Central memory CD8-positive, alpha-beta T cell (primary cell): ENCODE results near the gene KCNAB1.

Experiments used
- ATAC-seq: fragments of 150-1000 bp; cut with Tn5 transposase; replicated peaks from 2 replicates; pipeline ENCODE4 v1.10.0; 2022; ENCODE audit warnings: mild to moderate bottlenecking, moderate FRiP score, moderate number of reproducible peaks; ENCODE audit not compliant: poor library complexity, severe bottlenecking; ENCODE audit errors: extremely low read depth
- DNase-seq, 2 donors: peaks; one replicate each; pipeline ENCODE4 v3.0.0; 2021; ENCODE audit warnings: low spot score in 2 of 2
- H3K27ac Mint-ChIP-seq: one replicate; pipeline ENCODE4 v1.8.0; 2022; ENCODE audit warnings: low read depth, mild to moderate bottlenecking, moderate library complexity, mixed read lengths
- H3K27me3 Mint-ChIP-seq: one replicate; pipeline ENCODE4 v1.8.0; 2022; ENCODE audit warnings: mixed read lengths
- H3K36me3 Mint-ChIP-seq: one replicate; pipeline ENCODE4 v1.8.0; 2022; ENCODE audit warnings: mild to moderate bottlenecking, moderate library complexity, mixed read lengths; ENCODE audit not compliant: insufficient read depth
- H3K4me1 Mint-ChIP-seq: one replicate; pipeline ENCODE4 v1.8.0; 2022; ENCODE audit warnings: mixed read lengths
- H3K4me3 Mint-ChIP-seq: one replicate; pipeline ENCODE4 v1.8.0; 2022; ENCODE audit warnings: mild to moderate bottlenecking, moderate library complexity, mixed read lengths
- H3K9me3 Mint-ChIP-seq: one replicate; pipeline ENCODE4 v1.8.0; 2022; ENCODE audit warnings: mixed read lengths

KCNAB1 gene

DNA sequence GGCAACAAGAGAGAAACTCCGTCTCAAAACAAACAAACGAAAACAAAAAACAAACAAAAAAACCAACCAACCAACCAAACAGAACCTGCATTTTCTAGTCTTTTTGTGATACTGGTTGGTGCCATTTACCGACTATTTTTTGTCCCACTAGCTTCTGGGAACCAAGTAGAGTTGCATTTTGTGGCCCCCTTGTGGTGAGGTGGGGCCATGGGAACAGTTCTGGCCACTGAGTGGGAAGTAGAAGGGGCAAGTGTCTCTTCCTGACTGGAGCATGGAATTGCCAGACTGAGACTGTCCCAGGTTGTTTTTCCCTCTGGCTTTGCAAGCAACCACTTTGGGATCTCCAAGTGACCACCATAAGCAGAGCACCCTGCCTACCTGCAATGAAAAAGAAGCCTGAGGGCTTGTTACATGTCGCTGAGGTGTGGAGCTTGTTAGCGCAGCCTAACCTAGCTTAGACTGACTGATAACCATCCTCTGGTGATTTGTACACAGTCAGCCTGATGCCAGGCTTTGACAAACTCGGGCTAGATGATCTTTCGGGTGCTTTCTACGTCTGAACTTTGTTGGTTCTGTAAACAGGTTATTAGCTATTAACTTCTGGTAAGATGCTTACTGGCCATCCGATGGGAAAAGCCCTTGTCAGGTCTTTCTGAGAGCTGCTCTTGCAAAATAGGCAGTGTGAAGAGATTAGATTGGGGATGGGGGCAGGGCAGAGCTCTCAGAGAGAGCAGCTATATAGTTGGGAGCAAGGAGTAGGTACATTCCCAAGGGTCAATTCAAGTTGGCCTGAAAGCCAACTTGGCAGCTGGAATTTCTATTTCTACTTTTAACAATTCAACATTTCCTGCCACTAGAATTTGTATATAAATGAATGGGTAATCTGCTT, 262.3 kb downstream of the KCNAB1 start:
- Mint-ChIP-seq H3K4me3 (no peak overlapping the region), H3K27me3 (peaks cover 52% of the 10 kb centered on the region), H3K9me3 (no peaks in the 10 kb centered on the region), H3K36me3 (no peaks in the 10 kb centered on the region), H3K27ac (no peak overlapping the region), H3K4me1 (no peaks in the 10 kb centered on the region)
- DNase-seq: no peak
- ATAC-seq: no peak

DNA sequence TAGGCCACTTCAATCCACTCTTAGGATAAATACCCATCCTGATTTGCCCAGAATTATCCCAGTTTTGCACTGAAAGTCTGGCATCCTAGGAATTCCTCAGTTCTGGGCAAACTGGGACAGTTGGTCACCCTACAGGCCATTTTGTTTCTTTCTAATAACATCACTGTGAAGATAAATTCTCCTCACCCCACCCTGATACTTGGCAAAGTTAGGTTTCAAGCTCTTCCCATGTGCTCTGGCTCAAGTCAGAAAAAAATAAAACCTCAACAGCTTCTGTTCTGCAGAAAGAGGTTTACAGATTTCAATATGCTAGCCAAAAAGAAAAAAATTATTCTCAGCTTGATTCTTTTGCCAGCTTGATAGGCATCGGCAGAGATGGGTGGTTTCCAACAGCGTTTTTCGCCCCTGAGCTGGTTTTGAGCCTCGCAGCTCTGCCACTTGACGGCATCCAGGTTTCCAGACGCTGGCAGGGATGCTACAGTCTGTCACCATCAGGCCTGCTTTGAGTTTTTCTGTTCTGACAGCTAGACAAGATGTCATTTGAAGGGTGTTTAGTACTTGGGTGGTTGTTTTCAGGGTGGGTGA, 263.2 kb downstream of the KCNAB1 start:
- no peaks in the 10 kb centered on the region for H3K36me3 Mint-ChIP-seq
- peaks cover 46% of the 10 kb centered on the region for H3K27me3 Mint-ChIP-seq
- H3K27ac Mint-ChIP-seq: no peak overlapping the region
- no peak for DNase-seq
- no peak overlapping the region for H3K4me3 Mint-ChIP-seq
- no peak for ATAC-seq
- no peaks in the 10 kb centered on the region for H3K9me3 Mint-ChIP-seq
- H3K4me1 Mint-ChIP-seq: no peaks in the 10 kb centered on the region

DNA sequence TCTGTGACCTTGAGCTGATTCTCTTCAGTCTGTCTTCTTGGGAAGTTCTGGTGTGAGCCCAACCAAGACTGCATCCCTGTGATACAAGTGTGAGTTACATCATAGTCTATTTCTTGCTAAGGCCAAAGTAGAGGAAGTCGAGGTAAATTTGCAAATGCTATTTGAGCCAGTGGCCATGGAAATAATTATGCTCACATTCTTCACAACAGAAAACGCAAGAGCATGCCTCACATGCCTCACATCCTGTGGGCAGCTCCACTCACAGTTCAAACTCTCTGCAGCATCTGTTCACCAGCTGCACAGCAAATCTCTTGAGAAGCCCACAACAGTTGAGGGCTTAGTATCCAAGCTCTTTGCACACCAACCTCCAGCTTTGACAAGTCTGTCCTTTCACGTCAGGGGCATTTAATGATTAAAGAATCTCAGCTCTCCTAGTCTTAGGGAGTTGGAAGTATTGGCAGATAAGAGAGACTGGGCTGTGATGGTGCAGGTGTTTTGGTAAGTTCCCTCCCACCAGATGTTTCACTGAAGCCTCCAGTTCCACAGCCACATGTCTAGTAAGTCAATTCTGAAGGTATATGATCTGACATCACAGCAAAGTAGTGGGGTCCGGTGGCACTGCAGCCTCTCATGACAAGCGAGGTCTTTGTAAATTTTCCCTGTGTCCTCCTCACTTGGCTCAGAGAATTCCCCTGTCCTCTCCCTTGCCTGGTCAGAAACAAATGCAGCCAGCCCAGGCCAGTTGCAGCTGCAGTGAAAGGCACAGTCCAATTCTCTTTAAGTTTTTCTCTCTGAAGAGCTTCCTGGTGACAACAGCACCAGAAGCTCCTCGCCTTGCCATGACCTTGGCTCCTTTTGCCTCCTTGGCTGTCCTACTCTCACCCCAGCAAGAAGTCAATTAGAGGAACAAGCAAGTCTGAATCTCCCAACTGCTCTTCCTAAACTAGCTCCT, 268.4 kb downstream of the KCNAB1 start:
- Mint-ChIP-seq H3K36me3 (no peaks in the 10 kb centered on the region), H3K9me3 (no peaks in the 10 kb centered on the region), H3K4me3 (no peak overlapping the region), H3K4me1 (no peaks in the 10 kb centered on the region), H3K27me3 (peaks cover 58% of the 10 kb centered on the region), H3K27ac (no peak overlapping the region)
- no peak for DNase-seq
- no peak for ATAC-seq

DNA sequence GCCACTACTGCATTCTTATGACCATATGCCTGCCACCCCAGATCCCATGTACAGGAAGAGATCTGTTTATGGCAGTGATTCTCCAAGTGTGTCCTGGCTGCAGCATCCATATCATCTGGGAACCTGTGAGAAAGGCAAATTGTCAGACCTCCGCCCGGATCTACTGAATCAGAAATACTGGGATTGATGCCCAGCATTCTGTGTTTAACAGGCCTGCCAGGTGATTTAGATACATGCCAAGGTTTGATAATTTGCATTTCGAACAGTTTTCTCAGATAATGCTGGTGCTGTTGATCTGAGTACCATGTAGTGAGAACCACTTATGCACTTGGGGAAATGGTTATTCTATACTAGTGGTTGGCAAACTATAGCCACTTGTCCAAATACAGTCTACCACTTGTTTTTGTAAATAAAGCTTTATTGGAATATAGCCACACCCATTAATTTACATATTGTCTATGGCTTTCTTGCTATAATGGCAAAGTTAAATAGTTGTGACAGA, 269.1 kb downstream of the KCNAB1 start:
- ATAC-seq (no peak), DNase-seq (no peak)
- Mint-ChIP-seq H3K4me1 (no peaks in the 10 kb centered on the region), H3K4me3 (no peak overlapping the region), H3K27ac (no peak overlapping the region), H3K27me3 (peaks cover 50% of the 10 kb centered on the region), H3K9me3 (no peaks in the 10 kb centered on the region), H3K36me3 (no peaks in the 10 kb centered on the region)

DNA sequence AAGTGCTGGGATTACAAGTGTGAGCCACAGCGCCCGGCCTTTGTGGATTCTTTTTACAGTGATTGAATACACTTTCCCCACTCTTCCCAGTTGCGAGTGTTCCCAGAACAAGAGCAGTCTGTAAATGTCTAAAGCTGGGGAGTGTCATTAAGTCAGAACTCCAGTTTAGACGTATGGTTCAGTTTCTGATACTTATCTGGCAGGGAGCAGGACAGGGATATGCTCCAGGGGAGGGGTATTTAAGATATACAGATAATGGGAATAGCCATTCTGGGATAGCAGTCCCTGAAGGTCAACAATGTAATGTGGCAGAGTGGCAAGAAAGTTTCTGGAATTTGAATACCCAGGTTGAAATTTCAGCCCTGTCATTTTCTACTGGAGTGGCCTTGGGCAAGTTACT, 270.5 kb downstream of the KCNAB1 start:
- H3K27ac Mint-ChIP-seq: no peak overlapping the region
- peaks cover 44% of the 10 kb centered on the region for H3K27me3 Mint-ChIP-seq
- no peak overlapping the region for H3K4me3 Mint-ChIP-seq
- ATAC-seq (no peak), DNase-seq (no peak)
- no peaks in the 10 kb centered on the region for H3K36me3 Mint-ChIP-seq
- H3K4me1 Mint-ChIP-seq: no peaks in the 10 kb centered on the region
- no peaks in the 10 kb centered on the region for H3K9me3 Mint-ChIP-seq

DNA sequence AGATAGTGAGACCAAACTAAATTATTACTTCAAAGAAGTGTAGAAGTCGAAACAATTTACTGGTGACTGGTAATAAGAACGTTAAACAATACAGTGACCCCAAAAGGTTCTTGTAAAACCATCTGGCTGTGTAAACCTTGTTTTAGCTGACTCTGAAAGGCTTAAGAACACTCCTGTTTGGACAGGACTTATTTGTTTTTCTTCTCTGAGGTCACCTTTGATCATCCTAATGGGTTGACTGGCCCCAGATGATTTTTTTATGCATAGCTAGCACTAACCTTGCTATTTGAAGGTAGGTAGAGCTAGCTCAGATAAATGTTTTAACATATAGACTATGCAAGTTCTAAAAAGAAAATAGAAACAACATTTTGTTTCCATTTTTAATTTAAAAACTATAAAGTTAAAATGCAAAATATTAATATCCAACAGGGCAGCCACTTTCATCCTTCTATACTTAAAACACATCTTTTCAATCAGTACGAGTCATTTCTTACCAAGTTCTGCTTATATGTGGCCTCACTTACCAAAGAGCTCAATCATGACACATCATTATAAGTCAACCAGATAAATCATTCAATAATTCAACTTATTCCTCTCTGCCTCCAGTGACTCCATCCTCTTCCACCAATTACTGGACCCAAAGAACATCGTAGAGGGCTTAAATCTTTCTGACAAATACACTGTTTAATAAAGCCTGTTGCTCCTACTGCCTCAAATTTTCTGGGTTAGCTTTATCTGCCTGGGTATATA, 275.8 kb downstream of the KCNAB1 start:
- no peak overlapping the region for H3K27ac Mint-ChIP-seq
- H3K4me1 Mint-ChIP-seq: no peaks in the 10 kb centered on the region
- no peaks in the 10 kb centered on the region for H3K9me3 Mint-ChIP-seq
- H3K4me3 Mint-ChIP-seq: no peak overlapping the region
- peaks cover 22% of the 10 kb centered on the region for H3K27me3 Mint-ChIP-seq
- no peak for DNase-seq
- ATAC-seq: no peak
- H3K36me3 Mint-ChIP-seq: no peaks in the 10 kb centered on the region

DNA sequence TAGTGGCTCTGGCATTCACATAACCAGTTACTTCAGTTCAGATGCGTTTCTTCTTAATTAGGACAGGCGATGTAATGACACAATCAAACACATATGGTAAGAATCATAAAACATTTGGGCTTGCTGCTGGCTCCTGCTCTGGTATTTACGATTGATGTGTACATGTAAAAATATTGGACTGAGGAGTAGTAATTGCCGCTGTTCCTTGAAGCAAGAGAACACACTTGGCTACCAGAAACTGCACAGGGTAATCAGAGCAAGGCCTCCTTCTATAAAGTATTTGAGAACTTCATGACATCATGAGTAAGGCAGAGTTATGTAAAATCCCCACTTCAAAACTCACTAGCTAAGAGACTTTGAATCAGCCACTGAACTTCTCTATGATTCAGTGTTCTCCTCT, 276.5 kb downstream of the KCNAB1 start:
- Mint-ChIP-seq H3K27ac (no peak overlapping the region), H3K36me3 (peaks cover 1% of the 10 kb centered on the region), H3K27me3 (peaks cover 18% of the 10 kb centered on the region), H3K9me3 (no peaks in the 10 kb centered on the region), H3K4me3 (no peak overlapping the region), H3K4me1 (no peaks in the 10 kb centered on the region)
- DNase-seq (no peak), ATAC-seq (no peak)

DNA sequence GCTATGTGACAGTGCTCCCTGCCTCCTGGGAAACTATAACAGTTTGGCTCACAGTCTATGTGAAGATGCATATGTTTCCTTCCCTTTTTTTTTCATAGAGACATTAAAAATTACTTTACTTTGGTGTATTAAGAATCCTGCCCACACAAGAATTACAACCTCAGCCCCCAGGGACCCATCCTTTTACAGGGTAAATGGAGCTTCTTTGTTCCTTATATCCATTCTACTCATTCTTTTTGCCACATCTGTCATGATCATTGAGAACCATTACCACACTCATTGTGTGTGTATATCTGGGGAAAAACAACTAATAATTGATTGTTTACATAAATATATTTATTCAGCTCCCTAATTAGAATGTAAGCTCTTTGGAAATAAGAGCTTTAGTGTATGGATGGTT, 277.2 kb downstream of the KCNAB1 start:
- ATAC-seq: no peak
- H3K27me3 Mint-ChIP-seq: peaks cover 12% of the 10 kb centered on the region
- DNase-seq: no peak
- H3K27ac Mint-ChIP-seq: no peak overlapping the region
- H3K4me3 Mint-ChIP-seq: no peak overlapping the region
- no peaks in the 10 kb centered on the region for H3K4me1 Mint-ChIP-seq
- H3K9me3 Mint-ChIP-seq: no peaks in the 10 kb centered on the region
- H3K36me3 Mint-ChIP-seq: peaks cover 1% of the 10 kb centered on the region

DNA sequence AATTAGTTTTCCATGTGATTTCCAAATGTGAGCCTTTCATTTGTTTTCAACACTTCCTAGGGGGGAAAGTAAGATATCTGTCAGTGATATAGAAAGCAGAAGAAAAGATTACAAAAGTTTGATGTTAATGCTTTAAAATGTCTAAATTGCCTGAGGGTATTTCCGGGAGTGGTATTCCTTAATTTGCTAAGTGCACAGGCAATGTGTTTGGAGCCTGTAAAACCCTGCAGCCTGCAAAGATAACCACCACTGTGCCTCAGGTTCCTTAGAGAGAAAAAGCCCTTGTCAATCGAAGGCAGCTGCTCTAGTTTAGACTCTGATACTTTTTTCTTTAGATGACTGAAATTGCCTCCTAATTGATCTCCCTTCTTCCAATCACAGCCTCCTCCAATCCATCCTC, 279.7 kb downstream of the KCNAB1 start:
- no peaks in the 10 kb centered on the region for H3K4me1 Mint-ChIP-seq
- peaks cover 1% of the 10 kb centered on the region for H3K36me3 Mint-ChIP-seq
- H3K4me3 Mint-ChIP-seq: no peak overlapping the region
- no peak for ATAC-seq
- no peak for DNase-seq
- H3K27ac Mint-ChIP-seq: no peak overlapping the region
- no peaks in the 10 kb centered on the region for H3K9me3 Mint-ChIP-seq
- peaks cover 12% of the 10 kb centered on the region for H3K27me3 Mint-ChIP-seq

DNA sequence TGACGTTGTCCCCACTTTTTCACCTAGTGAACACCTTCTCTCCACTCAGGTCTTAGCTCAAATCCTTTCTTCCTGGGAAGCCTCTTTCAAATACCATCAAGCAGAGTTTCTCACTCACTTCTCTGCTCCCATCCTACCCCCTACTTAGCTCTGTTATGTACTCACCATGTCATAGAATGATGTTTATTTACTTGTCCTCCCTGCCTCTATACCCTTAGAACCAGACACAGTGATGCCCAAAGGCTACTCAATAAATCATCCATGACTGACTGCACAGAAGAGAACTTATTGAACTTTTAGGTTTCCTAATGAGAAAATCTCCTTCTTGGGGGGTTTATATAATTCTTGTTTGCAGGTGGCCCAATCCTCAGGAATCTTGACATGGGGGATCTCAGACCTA, 280.4 kb downstream of the KCNAB1 start:
- ATAC-seq (no peak), DNase-seq (no peak)
- no peaks in the 10 kb centered on the region for H3K4me1 Mint-ChIP-seq
- no peaks in the 10 kb centered on the region for H3K9me3 Mint-ChIP-seq
- H3K27me3 Mint-ChIP-seq: peaks cover 12% of the 10 kb centered on the region
- H3K4me3 Mint-ChIP-seq: no peak overlapping the region
- no peak overlapping the region for H3K27ac Mint-ChIP-seq
- peaks cover 1% of the 10 kb centered on the region for H3K36me3 Mint-ChIP-seq

DNA sequence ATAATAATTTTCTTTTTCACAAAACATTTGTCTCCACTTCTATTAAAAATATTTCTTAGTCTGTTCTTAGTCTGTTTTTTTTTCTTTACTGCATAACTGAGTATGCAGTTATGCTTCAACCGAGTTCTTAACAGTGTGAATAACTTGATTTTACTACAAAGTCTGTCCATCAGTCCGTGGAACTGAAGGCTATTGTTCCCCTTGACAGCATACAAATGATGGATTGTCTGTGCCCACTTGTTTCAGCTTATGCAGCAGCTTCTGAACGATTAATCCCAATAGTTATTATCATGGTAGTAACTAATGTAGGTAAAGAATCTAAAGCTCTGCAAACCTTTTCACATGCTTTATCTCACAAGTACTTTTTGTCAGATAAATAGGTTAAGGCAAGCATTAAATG, 283.8 kb downstream of the KCNAB1 start:
- Mint-ChIP-seq H3K9me3 (no peaks in the 10 kb centered on the region), H3K4me1 (no peaks in the 10 kb centered on the region), H3K36me3 (peaks cover 1% of the 10 kb centered on the region), H3K4me3 (no peak overlapping the region), H3K27me3 (peaks cover 16% of the 10 kb centered on the region), H3K27ac (no peak overlapping the region)
- DNase-seq: no peak
- no peak for ATAC-seq

DNA sequence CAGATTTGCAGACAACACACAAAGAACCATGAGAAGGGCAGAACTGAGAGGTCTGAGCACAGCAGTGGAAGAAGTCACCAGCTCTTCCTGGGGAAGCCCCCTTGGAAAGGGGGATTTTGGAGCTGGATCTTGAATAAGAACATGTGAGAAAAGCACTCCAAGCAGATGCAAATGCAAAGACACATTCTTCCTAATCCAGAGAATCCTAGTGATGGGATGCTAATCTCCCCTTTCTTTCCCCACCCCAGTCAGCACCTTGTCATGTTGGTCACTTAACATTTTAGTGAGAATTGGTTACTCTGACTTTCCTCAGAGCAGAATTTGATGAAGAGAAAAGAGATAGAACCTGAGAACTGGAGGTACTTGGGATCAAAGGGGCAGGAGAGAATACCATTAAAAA, 286.0 kb downstream of the KCNAB1 start:
- ATAC-seq (no peak), DNase-seq (no peak)
- Mint-ChIP-seq H3K27me3 (peaks cover 26% of the 10 kb centered on the region), H3K9me3 (no peaks in the 10 kb centered on the region), H3K4me1 (no peaks in the 10 kb centered on the region), H3K4me3 (no peak overlapping the region), H3K27ac (no peak overlapping the region), H3K36me3 (peaks cover 1% of the 10 kb centered on the region)
